CD4-positive, alpha-beta T cell treated with Interleukin-15 for 4 hours (primary cell): ENCODE data around the gene MRNIP.
"Not testable (repeated sequence)": the region's sequence is repeated elsewhere in the genome, so short reads cannot be mapped to it uniquely, and the experiment has no call there.

Experiments used
- DNase-seq: peaks from one replicate; pipeline ENCODE4 v3.0.0-alpha.2; 2020; ENCODE audit warnings: low spot score

Gene MRNIP

DNA sequence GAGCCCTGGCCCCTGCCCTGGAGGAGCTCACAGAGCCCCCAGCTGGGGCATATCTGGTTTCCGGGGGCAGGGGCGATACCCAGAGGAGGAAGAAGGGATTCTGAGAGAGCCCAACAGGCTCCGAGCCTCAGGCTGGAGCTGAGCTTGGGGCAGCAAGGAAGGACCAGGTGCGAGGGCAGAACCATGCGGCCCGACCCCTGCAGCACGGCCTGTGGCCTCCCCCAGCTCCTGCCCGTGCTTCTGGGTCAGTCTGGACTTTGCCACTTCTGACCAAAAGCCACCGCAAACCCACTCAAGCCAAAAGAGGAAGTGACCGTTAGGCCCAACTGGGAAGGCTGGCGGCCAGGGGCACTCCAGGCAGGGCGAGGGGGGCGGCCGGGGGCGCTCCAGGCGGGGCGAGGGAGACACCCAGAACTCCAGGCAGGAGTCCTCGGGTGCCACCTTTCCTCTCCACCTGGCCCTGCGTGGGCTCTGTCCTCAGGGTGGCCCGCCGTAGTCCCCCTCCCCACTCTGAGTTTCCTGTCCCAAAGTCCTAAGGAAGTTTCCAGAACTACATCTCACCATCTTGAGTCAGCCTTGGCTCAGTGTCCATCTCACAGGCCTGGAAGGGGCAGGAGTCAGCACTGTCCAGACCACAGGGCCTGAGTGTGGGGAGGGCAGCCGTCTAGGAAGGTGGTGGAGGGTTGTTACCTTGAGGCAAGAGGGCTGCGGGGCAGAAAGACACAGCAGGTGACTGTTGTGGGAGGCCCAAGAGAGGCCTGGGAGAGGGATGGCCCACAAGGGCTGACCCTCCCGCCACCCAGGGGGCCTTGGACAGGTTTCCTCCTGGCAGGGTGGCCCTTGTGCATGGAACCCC is 65.8 kb downstream of the MRNIP start:
- DNase-seq = no peak

DNA sequence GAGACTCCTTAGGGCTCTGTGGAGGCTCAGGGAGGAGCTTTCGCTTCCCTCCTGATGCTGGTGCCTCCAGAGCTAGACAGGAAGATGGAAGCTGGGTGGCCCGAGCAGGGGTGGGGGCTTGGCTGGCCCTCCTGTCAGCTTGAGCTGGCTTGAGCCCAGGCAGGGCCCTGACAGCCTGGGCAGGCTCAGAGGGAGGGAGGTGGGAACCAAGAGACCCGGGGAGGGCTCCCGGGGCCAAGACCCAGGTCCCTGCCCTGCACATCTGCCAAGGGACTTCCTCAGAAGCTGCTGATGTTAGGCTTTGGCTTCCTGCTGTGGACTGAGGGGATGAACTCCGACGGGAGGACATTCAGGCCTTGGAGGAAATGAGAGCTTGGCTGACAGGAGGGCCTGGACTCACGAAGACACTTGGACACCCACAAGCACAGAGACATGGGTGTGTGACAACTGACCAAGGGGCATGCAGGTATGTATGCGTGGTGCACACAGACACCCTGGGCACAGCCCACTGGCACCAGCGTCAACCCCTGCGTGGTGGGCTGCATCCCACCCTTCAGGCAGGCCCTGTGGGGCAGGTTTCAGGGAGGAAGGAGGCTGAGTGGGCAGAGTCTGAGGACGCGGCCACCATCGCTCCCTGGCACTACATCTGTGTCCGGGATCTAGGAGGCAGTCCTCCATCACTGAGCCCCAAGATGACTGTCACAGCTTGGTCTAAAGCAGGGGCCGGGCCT is 66.6 kb downstream of the MRNIP start:
- no peak for DNase-seq

DNA sequence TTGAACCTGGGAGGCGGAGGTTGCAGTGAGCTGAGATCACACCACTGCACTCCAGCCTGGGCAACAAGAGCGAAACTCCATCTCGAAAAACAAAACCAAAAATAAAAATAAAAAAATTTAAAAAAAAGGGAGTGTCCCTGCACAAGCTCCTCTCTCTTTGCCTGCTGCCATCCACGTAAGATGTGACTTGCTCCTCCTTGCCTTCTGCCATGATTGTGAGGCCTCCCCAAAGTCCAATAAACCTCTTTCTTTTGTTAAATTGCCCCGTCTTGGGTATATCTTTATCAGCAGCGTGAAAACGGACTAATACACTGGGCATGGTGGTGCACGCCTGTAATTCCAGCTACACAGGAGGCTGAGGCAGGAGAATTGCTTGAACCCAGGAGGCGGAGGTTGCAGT is 69.3 kb downstream of the MRNIP start:
- DNase-seq = not testable (repeated sequence)

DNA sequence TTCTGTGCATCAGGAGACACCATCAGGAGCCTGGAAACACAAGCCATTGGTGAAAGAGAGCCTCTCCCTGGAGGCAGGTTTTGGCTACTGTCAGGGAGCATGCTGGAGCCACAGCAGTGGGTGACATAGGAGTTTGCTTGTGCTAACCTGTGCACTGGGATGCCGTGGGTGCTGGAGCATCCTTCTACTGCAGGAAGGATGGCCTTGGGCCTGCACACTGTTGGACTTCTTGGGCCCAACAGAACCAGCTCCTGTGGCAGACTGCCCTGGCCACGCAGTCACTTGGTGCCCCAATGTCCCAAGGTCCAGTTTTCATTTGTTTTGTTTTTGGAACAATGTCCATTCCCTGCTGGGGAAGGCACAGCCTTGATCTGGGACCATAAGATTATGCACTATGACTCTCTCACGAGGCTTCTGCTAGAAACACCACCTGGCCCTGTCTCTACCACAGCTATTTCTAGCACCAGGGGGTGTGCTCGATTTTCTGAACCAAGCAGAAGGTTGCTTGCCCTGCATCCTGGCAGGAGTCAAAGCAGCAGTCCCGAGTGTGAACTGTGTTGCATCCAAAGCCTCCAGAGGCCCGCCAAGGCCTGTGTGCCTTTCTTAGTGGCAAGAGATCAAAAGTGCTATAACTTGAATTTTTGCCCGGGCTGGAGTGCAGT is 70.3 kb downstream of the MRNIP start:
- DNase-seq = no peak
